Measurements from ENCODE around the gene TLL2.
"Not testable (repeated sequence)": the region's sequence is repeated elsewhere in the genome, so short reads cannot be mapped to it uniquely, and the experiment has no call there.

The TLL2 gene

DNA sequence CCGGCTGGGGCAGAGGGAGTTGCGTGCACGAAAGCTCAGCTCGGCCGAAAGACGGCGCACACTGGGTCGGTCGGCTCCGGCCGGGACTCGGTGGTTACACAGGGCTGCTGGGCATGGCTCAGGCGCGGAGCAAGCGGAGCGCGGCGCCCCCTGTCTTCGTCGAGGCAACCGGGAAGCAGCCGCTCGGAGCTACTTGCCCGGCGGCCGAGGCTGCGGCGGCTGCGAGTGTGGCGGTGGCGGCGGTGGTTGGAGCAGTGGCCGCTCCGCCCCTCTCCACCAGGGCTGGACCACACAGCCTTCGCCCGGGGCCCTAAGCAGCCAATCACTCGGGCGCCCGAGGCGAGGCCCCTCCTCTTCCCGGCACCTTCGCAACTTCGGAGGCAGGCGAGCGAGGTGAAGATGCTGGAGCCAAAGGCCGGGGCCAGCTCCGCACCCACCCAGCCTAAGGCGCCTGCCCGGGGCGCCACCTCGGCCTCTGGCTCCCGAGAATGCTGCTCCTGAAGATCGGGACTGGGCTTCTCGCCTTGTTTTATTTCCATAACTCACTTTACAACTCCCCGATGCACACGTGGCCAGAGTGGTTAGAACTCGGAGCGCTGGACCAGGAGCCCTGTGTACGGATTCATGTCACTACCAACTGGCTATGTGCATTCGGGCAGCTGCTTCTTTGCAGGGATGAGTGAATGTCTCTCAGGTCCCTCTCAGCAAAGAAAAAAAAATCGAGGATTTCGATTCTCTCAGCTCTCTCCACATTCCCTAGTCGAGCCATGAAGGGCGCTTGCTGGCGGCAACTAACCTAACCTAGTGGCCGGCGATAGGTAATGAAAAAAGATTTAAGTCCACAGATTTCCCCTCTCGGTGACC is at the start of gene TLL2:
TSS of gene TLL2 (minus strand) at position 229 of the 864 bp plus-strand sequence. CDS start 241 bp downstream, outside the sequence.
- DNase-seq: peak; percentile 59

DNA sequence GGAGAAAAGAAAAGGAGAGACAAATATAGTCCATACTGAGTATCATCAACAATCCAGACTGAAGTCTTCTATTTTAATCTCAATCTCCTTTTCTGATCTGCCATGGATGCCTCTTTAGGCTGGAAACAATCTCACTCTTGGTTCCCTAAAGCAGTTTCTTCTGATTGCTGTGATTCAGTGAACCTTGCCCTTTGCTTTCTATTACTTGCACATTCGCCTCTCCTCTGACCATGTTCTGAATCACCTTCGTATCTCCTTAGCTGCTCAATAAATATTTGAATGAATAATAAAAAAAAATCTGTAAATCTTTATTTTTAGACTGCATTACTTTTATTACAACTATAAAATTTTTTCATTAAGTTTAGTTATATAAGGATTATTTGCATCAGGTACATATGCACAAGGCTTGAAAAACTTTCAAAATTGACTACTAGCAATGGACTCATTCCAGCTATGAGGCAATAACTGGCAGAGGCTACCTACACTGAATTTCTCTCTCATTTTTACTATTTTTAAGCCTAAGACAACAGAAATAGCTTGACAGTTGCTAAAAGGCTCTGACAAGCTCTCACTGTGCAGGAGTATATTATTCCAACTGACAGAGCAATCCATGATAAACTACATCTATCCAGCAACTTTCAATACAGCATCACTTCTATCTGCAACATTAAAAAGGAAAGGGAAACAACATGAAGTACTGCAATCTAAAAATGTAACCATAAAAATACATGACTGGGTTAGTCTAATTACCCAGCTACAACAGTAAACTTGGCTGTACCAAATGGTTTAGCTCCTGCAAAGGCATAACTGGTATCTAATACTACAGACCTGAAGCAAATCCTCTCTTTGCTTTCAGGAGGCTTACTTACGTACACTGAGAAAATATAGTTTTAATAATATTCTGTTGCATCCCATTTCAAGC is 47.5 kb upstream of the TLL2 start:
- no peak for DNase-seq

DNA sequence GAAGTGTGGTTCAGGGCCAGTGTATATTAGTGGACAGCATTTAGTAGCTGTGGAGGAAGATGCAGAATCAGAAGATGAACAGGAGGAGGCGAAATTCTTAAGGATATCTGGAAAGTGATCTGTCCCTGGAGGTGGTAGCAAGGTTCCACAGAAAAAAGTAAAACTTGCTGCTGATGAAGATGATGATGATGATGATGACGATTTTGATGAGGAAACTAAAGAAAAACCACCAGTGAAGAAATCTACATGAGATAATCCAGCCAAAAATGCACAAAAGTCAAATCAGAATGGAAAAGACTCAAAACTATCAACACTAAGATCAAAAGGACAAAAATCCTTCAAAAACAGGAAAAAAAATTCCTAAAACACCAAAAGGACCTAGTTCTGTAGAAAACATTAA is 46.8 kb upstream of the TLL2 start:
- DNase-seq: no peak

DNA sequence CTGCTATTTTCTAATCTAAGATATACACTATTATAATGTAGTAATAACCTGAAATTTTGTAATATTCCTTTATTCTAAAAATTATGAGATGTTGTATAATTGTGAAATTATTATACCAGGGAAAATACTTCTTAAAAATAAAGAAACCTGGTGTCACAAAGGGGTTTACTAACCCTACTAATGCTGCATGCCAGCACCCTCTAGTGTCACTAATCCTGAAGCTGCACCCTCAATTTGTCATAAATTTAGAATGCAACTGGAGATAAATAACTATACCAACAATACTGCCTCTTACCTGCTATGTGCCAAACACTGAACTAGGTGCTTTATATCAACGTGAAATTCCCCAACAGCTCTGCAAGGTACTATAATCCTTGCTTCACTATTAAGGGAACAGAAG is 42.3 kb upstream of the TLL2 start:
- no peak for DNase-seq

DNA sequence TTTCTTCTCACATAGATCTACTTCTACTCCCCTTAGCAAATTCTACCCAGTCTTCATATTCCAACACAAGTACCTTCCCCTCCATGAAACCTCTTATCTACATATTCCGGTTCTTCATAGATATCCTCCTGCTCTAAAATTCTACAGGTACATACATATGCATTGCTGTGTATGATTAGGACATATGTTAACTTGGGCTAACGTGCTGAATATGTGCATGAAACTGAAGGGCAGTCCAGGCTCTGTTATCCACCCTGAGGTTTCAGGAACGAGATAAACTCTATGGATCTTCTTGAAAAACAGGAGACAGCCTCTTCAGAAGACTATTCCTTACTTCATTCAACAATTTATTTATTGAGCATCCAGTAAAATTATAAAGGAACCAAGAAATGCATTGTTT is 41.6 kb upstream of the TLL2 start:
- no peak for DNase-seq

DNA sequence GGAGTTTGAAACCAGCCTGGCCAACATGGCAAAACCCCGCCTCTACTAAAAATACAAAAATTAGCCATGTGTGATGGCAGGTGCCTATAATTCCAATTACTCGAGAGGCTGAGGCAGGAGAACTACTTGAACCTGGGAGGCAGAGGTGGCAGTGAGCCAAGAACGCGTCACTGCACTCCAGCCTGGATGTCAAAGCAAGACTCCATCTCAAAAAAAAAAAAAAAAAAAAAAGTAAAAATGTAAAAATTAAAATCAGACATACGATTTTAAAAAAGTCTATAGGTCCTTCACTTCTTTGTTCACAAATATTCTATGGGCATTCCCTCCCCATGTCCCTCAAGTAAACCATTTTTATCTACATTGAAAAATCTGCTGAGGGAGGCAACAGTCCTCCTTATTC is 34.9 kb upstream of the TLL2 start:
- no peak for DNase-seq

DNA sequence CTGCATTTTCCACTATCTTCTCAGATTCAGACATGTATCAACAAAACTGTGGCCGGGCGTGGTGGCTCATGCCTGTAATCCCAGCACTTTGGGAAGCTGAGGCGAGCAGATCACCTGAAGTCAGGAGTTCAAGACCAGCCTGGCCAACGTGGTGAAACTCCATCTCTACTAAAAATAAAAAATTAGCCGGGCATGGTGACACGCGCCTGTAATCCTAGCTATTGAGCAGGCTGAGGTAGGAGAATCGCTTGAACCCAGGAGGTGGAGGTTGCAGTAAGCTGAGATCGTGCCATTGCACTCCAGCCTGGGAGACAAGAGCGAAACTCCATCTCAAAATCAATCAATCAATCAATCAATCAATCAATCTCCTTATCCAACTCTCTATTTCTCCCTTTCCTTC is 31.8 kb upstream of the TLL2 start:
- DNase-seq: not testable (repeated sequence)

DNA sequence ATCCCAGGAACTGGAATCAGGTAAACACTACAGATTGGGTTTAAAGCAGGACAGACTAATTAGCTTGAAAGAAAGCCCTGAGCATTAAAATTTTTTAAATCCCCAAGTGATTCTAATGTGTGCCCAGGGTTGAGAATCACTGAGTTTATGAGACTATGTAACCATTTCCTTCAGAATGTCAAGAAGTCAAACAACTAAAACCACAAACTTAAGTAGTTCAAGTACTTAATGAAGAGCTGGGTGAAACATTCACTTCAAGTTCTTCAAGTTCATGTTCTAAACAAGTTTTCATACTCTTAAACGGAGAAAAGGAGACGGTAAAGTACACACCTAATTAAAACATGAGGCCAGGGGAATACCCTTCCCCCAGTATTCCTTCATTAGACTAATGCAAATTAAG is 28.2 kb upstream of the TLL2 start:
- no peak for DNase-seq

DNA sequence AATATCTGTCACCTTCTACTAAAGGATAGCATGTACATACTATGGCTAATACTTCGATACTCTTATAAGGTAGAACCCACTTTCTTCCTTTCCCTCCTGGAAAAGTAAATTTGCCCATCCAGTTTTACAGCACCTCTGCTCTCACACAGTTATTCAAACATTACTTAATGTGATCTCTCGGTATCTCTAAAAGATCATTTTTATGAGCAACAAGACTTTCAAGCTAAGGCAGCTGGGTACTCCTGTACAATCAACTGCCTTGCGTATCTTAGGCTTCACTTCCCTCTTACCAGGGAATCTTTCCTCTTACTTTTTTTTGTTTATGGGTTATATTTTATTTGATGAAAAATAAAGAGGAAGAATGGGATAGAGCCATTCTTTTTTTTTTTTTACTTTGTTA is 26.5 kb upstream of the TLL2 start:
- DNase-seq: no peak

DNA sequence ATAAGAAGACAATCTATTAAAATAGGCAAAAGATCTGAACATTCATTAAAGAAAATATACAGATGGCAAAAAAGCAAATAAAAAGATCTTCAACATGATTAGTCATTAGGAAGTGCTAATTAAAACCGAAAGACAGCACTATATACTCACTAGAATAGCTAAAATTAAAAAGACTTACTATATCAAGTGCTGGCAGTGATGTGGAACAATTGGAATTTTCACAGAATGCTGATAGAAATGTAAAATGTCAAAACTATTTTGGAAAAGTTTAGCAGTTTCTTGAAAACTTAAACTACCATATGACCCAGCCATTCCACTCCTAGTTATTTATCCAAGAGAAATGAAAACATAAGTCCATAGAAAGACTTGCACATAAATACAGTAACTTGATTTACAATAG is 25.0 kb upstream of the TLL2 start:
- no peak for DNase-seq

DNA sequence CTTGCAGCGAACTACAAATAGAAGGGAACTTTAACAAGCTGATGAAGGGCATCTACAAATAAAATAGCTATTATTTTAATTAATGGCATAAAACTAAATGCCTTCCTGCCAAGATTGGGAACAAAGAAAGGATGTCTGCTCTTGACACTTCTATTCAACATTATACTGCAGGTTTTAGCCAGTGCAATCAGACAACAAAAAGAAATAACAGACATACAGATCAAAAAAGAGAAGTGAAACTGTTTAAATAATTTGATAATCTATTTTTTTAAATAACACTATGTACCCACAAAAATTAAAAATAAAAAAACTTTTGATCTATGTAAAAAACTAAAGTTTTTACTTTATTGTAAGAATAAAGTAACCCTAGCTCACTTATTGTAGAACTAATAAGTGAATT is 22.4 kb upstream of the TLL2 start:
- no peak for DNase-seq

DNA sequence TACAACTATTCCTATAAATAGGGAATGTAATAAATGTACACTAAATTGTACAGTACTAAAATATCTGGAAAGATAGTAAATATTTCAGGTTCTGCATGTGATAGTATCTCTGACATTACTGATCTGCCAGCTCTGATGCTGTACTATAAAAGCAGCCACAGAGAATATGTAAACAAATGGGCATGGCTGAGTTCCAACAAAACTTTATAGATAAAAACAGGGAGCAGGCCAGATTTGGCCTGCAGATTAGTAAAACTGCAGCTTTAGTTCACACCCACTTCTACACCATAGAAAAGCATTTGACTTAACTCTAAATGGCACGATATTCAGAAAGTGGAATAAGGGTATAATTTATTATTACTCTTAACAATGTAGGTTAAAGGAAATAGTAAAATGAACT is 18.8 kb upstream of the TLL2 start:
- DNase-seq: no peak

DNA sequence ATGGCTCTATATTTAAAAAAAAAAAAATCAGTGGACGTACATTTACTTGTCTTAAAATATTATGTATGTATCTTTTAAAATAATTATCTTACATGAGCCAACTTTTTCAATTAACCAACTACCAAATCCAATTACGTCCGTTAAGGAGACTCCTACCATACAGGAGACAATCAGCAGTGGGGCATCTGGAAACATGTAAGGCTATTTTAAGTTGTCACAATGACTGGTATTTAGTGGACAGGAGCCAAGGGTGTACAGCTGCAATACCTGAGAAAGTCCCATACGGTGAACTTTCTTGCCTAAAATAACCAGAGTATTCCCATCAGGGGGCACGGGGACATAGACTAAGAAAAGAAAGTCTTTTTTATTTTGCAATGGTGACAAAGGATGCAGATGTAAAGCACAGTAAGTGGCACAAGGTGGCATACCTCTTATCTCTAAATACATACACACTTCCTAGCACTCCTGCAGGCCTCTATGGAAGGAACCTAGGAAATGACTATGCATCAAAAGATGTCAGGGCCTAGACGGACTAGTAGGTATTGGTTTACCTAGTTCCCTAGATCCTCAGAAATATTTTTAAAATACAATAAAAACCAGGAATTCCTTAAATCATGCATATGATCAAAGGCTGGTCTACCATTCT is 16.0 kb upstream of the TLL2 start:
- no peak for DNase-seq

DNA sequence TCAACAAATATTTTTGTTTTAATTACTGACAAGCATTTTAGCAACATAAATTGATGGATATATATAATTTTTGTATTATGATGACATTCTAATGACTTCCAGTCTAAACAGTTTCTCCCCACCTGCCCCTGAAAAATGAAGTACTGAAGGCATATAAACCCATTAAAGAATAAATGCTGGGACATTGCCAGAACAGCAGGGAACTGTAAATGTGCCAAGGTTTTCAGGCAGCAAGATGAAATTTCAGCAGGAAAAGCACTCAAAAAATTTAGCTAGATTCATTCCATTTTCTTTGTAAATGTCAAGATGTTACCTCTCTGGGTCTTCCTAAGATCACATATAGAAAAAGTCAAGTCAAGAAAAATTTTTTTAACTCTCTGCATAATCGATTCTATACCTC is 11.0 kb upstream of the TLL2 start:
- no peak for DNase-seq

DNA sequence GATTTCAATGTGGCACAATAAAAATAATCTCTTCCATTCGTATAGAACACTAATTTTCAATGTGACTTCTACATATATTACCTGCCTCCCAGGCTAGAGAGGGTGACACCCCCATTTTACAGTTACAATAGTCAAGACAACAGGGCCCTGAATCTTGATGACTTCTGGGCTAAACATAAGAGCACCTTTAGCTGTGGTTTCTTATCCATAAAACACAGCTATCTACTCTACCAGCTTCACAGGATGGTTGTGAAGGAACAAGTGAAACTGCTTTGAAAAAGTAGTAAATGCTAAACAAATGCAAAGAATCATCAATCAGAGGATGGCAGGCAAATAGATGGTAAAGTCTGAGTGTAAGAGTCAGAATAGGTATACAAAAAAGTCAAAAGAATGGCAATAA is 3.6 kb upstream of the TLL2 start:
- no peak for DNase-seq

DNA sequence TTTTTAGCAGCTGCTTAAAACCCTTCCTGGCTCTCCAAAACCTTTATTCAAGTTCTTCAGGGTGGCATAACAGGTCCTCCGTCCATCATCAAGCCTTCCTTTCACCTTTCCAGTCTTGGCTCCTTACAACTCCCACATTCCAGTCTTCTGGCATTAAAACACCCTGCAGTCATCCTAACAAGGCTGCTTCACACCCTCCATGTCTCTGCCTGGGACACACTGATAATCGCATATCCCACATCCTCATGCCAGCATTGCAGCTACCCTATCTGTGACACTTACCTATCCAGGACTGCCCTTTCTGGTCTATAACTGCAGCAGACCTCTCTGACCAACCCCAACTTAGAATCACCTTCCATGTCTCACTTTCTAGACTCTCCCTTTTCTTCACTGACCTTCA is 2.6 kb upstream of the TLL2 start:
- DNase-seq: no peak

DNA sequence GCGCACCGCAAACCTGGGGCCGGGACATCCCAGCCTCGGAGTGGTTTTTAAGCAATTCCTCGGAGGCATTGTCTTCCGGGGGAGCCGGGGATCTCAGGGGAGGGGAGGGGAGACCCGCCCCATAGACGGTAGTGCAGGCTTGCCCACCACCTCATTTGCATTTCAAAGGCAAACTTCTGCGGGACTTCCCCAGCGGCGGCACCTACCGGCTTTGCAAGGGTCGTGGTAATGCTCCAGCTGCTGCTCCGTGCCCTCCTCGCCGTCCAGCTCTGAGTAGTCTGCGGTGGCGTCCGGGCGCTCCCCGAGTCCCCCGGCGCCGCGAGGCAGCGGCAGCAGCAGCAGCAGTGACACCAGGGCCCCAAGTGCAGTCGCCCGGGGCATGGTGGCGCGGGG is 425 bp downstream of the TLL2 start:
- no peak for DNase-seq

DNA sequence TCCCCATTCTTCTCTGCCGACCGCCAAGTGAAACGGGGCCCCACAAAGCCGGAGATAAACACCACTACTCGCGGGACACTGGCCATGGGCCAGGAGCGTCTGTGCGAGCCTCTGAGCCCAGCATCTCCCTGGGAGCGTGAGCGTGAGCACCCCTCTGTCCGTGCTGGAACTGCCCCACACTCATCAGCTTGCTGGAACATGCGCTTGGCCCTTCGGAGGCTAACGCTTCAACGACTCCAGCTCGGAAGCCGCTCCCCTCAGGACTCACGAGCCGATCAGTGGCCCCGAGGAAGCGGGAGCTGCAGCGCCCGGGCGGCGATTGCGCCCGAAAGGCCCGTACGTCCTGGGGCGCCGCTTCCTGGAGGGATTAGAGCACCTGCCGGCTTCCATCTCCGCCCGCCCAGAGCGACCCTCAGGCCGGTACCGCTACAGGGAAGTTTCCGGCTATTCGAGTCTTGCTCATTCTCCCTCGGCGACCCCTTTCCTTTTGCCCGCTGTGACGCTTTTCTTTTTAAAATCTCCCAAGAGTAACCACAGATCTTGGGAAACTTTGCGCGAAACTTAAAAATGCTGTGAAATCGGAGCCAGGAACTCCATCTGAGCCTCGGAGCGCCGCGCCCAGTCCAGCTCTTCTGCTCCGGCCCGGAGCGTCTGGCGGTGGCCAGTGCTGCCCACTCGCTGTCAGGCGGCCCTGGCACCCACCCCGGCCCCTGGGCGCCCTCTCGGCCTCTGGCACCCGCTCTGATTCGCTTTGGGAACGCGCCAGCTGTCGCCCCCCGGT is 1.0 kb downstream of the TLL2 start:
- no peak for DNase-seq

DNA sequence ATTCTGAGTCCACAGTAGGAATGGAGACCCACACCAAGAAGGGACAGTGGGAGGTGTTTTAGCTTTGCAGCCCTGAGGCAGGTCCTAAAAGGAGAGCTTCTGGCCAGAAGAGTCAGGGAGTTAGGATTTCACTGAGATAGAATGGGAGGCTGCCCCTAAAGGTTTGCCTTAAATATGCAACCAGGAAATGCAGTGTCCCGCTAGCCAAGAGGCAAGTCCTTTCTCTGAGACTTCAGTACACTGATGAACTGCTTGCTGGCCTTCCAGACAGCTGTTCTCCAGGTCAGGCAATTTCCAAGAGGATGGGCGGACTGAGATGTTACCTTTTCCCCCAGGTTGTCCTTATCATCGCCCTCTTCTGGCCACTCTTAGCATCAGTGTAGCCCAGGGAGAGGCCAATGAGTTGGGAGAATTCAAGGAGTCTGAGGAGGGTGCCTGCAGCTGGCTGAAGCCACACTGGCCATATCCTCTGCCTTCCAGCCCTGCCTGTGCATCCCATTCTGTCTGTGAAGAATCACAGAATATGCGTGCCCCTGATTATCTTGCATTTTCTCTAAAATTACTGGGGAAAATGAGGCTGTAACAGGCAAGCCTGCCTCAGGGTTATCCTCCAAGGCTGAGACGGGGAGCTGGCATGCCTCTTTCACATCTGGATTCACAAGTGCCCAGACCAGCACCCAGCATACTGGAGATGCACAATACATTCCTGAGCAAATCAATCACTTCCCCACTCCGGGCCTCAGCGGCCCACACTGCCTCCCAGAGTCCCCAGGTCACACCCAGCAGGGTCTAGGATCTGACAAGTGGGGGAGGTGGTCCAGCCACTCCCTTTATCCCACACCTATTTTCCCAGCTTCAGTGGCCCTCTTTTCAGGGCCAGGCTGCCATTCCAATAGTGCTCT is 2.4 kb downstream of the TLL2 start:
- no peak for DNase-seq

DNA sequence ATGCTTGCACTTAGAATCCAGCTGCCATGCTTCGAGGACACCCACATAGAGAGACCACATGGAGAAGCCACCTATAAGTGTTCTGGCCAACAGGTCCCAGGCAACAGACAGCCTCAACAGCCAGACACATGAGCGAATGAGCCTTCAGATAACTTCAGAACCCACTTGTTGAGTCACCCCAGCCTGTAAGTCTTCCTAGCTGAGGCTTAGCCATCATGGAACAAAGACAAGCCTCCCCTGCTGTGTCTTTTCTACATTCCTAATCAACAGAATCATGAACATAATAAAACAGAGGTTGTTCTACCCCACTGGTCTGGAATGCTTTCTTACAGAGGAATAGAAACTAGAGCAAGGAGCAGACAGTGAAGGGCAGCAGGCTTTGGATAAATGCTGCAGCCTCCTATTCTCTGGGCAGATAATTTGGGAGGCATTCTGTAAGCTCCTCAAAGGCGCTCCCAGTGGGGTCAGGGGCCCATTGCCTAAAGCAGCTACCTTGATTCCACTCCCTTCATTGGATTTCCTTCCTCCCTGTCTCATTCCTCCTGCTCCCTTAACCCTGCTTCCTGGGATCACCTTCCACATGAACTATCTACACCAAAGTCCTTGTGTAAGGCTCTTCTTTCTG is 4.6 kb downstream of the TLL2 start:
- no peak for DNase-seq

DNA sequence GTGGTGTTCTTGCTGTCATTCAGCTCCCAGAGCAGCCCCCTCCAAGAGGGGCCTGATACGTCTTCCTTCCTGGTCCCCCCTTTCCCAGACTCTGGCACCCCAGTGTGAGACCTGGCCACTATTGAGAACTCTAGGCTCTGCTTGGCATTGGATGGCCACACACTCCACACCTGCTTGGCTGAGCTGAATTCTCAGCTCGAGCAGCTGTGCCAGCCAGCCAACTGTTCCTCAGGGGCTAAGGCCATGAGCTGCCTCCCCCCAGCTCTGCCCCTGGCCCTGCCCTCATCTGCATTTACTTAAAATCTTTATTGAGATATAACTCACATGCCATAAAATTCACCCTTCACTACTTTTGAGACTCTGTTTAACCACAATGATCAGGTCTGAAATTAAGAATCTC is 6.7 kb downstream of the TLL2 start:
- no peak for DNase-seq

Data from activated CD4-positive, CD25-positive, alpha-beta regulatory T cell treated with anti-CD3 and anti-CD28 coated beads, Interleukin-2, amount 50 U/mL, for 72 hours (primary cell).